22Rv1 (cell line): ENCODE measurements around the gene ZNF618.

Source experiments
- ZFX ChIP-seq: fragments of 450-650 bp; IDR thresholded peaks from 2 replicates; pipeline ENCODE4 v1.6.1; 2017; ENCODE audit warnings: antibody characterized with exemption, borderline replicate concordance
- TF ChIP-seq, protein P1 (sequence below): fragments of 450-650 bp; IDR thresholded peaks from 2 replicates; pipeline ENCODE4 v1.5.1; 2017; ENCODE audit warnings: mild to moderate bottlenecking

DNA sequence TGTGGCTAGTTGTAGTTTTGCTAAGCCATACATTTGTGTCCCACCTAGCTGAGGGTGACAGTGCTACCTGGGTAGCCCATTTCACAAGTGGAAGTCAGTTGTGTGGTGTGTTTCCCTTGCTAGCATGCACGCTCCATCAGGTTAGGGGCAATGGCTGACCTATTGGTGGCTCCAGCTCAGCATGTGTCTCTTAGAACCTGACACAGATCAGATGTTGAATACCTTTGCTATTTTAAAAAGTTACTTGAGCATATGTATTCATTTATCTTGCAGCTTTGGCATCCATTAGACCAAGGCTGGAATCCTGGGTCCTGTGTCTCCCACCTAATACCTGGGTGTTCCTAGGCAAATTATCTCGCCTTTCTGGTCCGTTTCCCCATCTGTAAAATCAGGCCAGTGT lies 44.8 kb downstream of the ZNF618 start:
- TF ChIP-seq, protein P1, sequence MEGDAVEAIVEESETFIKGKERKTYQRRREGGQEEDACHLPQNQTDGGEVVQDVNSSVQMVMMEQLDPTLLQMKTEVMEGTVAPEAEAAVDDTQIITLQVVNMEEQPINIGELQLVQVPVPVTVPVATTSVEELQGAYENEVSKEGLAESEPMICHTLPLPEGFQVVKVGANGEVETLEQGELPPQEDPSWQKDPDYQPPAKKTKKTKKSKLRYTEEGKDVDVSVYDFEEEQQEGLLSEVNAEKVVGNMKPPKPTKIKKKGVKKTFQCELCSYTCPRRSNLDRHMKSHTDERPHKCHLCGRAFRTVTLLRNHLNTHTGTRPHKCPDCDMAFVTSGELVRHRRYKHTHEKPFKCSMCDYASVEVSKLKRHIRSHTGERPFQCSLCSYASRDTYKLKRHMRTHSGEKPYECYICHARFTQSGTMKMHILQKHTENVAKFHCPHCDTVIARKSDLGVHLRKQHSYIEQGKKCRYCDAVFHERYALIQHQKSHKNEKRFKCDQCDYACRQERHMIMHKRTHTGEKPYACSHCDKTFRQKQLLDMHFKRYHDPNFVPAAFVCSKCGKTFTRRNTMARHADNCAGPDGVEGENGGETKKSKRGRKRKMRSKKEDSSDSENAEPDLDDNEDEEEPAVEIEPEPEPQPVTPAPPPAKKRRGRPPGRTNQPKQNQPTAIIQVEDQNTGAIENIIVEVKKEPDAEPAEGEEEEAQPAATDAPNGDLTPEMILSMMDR = no peak
- no peak for TF ChIP-seq ZFX
